SK-N-SH treated with all-trans-retinoic acid at 6 μM for 48 hours (cell line): ENCODE data around the gene RHBDL1.

Source experiments
- ISL1 ChIP-seq: fragments of 250-450 bp; sonication (Bioruptor Pico); IDR thresholded peaks from 2 replicates; pipeline ENCODE4 v2.1.2; 2022; ENCODE audit warnings: mild to moderate bottlenecking, moderate library complexity
- PATZ1 ChIP-seq: fragments of 250-450 bp; sonication (Bioruptor Pico); IDR thresholded peaks from 2 replicates; pipeline ENCODE4 v1.8.0; 2020; ENCODE audit warnings: mild to moderate bottlenecking, moderate library complexity, borderline replicate concordance
- PPARA ChIP-seq: fragments of 250-450 bp; sonication (Bioruptor Pico); IDR thresholded peaks from 2 replicates; pipeline ENCODE4 v1.5.0; 2020; ENCODE audit warnings: mild to moderate bottlenecking, borderline replicate concordance
- RARB ChIP-seq: fragments of 250-450 bp; sonication (Bioruptor Pico); IDR thresholded peaks from 2 replicates; pipeline ENCODE4 v1.8.0; 2021; ENCODE audit warnings: mild to moderate bottlenecking, moderate library complexity
- TOX ChIP-seq: fragments of 250-450 bp; sonication (Bioruptor Pico); IDR thresholded peaks from 2 replicates; pipeline ENCODE4 v1.8.0; 2021; ENCODE audit warnings: mild to moderate bottlenecking, moderate library complexity, borderline replicate concordance
- ZFP3 ChIP-seq: fragments of 250-450 bp; sonication (Bioruptor Pico); IDR thresholded peaks from 2 replicates; pipeline ENCODE4 v1.5.0; 2020; ENCODE audit warnings: mild to moderate bottlenecking, moderate library complexity
- ZNF565 ChIP-seq: fragments of 450-650 bp; formaldehyde crosslinking; conservative IDR thresholded peaks from 2 replicates; pipeline ENCODE4 v1.5.0; 2020; ENCODE audit warnings: low read depth, mild to moderate bottlenecking, moderate library complexity
- ZNF8 ChIP-seq: fragments of 450-650 bp; formaldehyde crosslinking; IDR thresholded peaks from 2 replicates; pipeline ENCODE4 v1.5.0; 2020; ENCODE audit warnings: mild to moderate bottlenecking, moderate library complexity
- TF ChIP-seq, protein P1 (sequence below): fragments of 250-450 bp; sonication (Bioruptor Pico); IDR thresholded peaks from 2 replicates; pipeline ENCODE4 v1.5.0; 2020; ENCODE audit warnings: mild to moderate bottlenecking, moderate library complexity
- TF ChIP-seq, protein P2 (sequence below): fragments of 250-450 bp; sonication (Bioruptor Pico); IDR thresholded peaks from 2 replicates; pipeline ENCODE4 v1.5.1; 2021; ENCODE audit warnings: mild to moderate bottlenecking, moderate library complexity

- TF ChIP-seq ZNF565 (CRISPR knock-in tag) (no peak), ZNF8 (CRISPR knock-in tag) (no peak), ISL1 (CRISPR knock-in tag) (no peak), PATZ1 (no peak), TOX (no peak), RARB (CRISPR knock-in tag) (no peak), PPARA (CRISPR knock-in tag) (no peak), ZFP3 (CRISPR knock-in tag) (no peak)
- TF ChIP-seq, protein P1, sequence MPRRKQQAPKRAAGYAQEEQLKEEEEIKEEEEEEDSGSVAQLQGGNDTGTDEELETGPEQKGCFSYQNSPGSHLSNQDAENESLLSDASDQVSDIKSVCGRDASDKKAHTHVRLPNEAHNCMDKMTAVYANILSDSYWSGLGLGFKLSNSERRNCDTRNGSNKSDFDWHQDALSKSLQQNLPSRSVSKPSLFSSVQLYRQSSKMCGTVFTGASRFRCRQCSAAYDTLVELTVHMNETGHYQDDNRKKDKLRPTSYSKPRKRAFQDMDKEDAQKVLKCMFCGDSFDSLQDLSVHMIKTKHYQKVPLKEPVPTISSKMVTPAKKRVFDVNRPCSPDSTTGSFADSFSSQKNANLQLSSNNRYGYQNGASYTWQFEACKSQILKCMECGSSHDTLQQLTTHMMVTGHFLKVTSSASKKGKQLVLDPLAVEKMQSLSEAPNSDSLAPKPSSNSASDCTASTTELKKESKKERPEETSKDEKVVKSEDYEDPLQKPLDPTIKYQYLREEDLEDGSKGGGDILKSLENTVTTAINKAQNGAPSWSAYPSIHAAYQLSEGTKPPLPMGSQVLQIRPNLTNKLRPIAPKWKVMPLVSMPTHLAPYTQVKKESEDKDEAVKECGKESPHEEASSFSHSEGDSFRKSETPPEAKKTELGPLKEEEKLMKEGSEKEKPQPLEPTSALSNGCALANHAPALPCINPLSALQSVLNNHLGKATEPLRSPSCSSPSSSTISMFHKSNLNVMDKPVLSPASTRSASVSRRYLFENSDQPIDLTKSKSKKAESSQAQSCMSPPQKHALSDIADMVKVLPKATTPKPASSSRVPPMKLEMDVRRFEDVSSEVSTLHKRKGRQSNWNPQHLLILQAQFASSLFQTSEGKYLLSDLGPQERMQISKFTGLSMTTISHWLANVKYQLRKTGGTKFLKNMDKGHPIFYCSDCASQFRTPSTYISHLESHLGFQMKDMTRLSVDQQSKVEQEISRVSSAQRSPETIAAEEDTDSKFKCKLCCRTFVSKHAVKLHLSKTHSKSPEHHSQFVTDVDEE: no peak
- TF ChIP-seq, protein P2, sequence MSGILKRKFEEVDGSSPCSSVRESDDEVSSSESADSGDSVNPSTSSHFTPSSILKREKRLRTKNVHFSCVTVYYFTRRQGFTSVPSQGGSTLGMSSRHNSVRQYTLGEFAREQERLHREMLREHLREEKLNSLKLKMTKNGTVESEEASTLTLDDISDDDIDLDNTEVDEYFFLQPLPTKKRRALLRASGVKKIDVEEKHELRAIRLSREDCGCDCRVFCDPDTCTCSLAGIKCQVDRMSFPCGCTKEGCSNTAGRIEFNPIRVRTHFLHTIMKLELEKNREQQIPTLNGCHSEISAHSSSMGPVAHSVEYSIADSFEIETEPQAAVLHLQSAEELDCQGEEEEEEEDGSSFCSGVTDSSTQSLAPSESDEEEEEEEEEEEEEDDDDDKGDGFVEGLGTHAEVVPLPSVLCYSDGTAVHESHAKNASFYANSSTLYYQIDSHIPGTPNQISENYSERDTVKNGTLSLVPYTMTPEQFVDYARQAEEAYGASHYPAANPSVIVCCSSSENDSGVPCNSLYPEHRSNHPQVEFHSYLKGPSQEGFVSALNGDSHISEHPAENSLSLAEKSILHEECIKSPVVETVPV (CRISPR knock-in tag): no peak
These were observed 1.1 kb downstream of the RHBDL1 start for GRCh38 chr16:676565-676902.
